IPS-15b (cell line): Measurements from ENCODE around the gene CUX1.

Source experiments
- H3K27me3 ChIP-seq: one replicate; pipeline ENCODE4 v1.6.1; 2013; ENCODE audit warnings: low read length; ENCODE audit not compliant: control insufficient read depth, insufficient read depth
- H3K36me3 ChIP-seq: one replicate; pipeline ENCODE4 v1.6.1; 2013; ENCODE audit warnings: low read length; ENCODE audit not compliant: control insufficient read depth, insufficient read depth
- H3K4me1 ChIP-seq: one replicate; pipeline ENCODE4 v1.6.1; 2013; ENCODE audit warnings: mild to moderate bottlenecking, low read length; ENCODE audit not compliant: control insufficient read depth, insufficient read depth
- H3K4me3 ChIP-seq: one replicate; pipeline ENCODE4 v1.5.1; 2013; ENCODE audit warnings: low read depth, low read length
- H3K9ac ChIP-seq: one replicate; pipeline ENCODE4 v1.6.1; 2013; ENCODE audit warnings: low read depth, mild to moderate bottlenecking, low read length
- H3K9me3 ChIP-seq: one replicate; pipeline ENCODE4 v1.6.1; 2013; ENCODE audit warnings: mild to moderate bottlenecking, low read length; ENCODE audit not compliant: control insufficient read depth, insufficient read depth

Gene CUX1

DNA sequence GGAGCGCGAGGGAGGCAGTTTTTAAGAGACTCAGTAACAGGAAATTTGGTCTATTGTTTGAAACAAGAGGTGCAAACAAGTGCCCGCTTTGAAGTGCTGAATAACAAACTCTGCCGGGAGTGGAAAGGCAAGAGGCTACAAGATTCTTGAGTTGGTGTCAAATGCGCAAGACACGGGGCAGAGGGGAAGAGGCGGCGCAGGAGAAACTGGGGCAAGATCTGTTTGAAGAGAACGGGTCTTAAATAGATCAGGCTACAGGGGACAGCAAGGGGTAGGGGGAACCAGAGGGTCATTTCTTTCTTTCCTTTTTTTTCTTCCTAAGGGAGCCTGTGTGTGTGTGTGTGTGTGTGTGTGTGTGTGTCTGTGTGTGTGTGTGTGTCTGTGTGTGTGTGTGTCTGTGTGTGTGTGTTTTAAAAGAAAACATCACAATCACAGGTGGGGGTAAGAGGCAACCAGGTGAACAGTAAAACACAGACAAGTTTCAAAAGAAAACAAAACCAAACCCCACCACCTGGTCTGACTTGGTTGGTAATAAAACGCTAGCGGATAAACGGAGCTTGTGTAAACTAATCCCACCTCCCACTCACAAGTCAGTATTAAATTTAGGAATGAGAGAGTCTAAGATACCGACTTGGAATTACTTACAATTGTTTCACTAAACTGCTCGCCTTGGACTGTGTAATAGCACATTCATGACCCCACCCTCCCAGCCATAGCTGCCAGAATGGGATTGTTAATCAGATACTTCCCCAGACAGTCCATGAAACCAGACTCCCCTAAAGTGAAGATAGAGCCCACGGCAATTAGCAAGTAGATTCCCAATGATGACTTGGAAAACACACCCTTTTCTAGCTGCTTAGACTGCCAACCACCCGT lies 13.1 kb upstream of the CUX1 start:
- peaks cover 5% of the 10 kb centered on the region for H3K4me1 ChIP-seq
- H3K36me3 ChIP-seq = no peaks in the 10 kb centered on the region
- H3K27me3 ChIP-seq = peaks cover 20% of the 10 kb centered on the region
- H3K4me3 ChIP-seq = peak overlapping the region; percentile 35
- H3K9ac ChIP-seq = no peak overlapping the region
- H3K9me3 ChIP-seq = no peaks in the 10 kb centered on the region

DNA sequence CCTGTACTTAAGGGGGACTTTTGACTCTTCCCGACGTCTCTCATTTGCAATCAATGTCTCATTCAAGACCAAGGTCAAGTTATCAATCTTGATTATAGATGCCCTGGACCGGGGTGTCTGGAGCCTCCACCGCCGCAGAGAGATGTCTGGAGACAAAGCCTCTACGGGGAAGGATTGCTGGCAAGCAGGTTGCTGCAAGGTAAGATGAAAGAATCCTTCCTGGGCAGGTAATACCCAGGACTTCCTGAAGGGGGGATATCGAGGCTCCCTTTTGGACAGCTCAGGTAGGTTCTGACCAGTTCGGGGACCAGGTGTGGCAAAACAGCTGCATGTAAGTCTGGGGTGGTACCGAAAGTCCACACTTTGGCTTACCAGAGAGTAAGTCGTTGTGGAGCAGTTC lies 12.5 kb upstream of the CUX1 start:
- H3K9ac ChIP-seq = no peak overlapping the region
- peak overlapping the region; percentile 15 for H3K4me3 ChIP-seq
- H3K27me3 ChIP-seq = peaks cover 20% of the 10 kb centered on the region
- H3K9me3 ChIP-seq = no peaks in the 10 kb centered on the region
- no peaks in the 10 kb centered on the region for H3K36me3 ChIP-seq
- H3K4me1 ChIP-seq = peaks cover 5% of the 10 kb centered on the region

DNA sequence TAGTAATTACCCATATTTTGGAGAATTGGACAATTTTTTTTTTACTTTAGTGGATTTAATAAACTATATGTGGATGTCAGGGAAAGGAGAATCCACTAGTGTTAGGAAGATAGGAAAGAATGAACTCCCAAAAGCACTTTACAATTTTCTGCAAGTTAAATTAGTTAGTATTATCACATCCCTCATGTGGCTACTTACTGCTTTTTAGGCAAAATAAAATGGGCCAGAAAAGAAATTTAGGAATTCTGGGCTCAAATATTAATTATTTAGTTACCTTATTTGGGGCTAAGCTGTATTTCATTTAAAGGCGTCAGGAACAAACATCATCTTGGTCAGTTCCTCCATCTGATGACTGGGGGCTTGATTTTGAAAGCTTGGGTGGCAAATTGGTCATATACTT lies 4.8 kb upstream of the CUX1 start:
- Histone ChIP-seq H3K4me1 (peaks cover 6% of the 10 kb centered on the region), H3K27me3 (peaks cover 14% of the 10 kb centered on the region), H3K4me3 (no peak overlapping the region), H3K9me3 (no peaks in the 10 kb centered on the region), H3K36me3 (no peaks in the 10 kb centered on the region), H3K9ac (no peak overlapping the region)

DNA sequence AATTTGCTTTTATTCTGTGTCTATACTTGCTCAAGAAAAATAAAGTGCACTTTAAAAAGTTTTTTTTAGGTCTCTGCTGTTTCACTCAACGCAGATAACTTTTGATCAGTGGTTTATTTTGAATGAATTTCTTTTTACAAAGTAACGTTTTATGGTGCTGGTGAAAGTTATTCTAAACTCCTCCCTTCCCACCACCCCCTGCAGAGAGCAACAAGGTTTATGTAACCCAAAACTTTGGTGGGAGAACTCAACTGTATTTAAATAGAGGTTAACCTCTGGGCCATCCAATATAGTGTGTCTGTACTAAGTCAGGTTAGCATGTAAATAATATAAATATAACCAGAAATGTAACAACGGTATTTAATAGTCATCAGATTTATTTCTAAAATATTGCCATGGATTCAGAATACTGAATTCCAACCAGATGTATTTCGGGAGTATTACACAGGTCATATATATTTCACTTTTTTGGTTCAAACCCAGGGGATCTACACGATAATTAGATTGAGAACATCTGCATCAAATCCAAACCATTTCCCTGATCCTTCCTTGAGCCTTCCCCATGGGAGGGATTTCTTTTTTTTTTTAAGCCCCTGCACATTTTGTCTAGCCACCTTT lies 3.9 kb upstream of the CUX1 start:
- peaks cover 14% of the 10 kb centered on the region for H3K27me3 ChIP-seq
- H3K4me1 ChIP-seq = peaks cover 7% of the 10 kb centered on the region
- no peaks in the 10 kb centered on the region for H3K36me3 ChIP-seq
- H3K4me3 ChIP-seq = no peak overlapping the region
- H3K9ac ChIP-seq = no peak overlapping the region
- no peaks in the 10 kb centered on the region for H3K9me3 ChIP-seq

DNA sequence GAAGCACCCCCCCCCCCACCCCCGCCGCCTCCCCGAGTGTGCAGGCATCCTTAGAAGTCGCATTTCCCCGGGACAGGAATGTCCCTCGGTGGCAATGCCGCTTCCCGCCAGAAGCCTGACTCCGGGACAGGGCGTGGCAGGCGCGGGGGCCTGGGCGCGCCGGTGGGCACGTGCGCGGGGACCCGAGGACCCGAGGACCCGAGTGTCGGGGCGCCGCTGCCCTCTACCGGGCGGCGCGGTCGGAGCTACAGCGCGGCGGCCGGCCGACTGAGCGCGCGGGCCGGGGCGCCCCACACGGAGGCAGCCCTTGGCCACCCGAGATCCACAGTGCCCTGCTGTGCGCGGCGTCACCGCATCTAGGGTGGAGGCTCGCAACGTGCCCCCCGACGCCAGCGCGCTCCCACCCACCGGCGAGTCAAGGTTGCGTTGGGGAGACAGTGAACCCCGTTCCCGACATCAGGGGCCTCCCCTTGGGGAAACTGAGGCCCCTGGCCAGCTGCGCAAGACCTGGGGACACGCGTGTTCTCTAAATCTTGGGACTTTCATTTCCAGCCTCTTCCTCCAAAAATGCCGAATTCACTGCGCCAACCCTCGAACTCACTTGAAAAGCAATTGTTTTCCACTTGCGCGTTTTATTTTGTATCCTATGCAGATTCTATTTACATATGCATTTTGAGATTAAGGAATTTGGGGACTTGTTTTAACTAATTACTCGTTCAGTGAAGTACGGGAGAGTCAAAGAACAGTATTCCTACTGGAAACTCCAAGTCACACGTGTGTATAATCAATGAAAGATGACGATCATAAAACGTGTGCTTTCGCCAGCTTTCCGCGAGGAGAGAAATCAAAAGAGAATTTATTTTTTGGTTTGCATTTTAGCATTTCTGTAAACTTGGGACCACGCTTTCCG lies 3.1 kb upstream of the CUX1 start:
- Histone ChIP-seq H3K9me3 (no peaks in the 10 kb centered on the region), H3K27me3 (peaks cover 14% of the 10 kb centered on the region), H3K4me1 (peaks cover 8% of the 10 kb centered on the region), H3K9ac (peak overlapping the region; percentile 39), H3K4me3 (peak overlapping the region; percentile 53), H3K36me3 (no peaks in the 10 kb centered on the region)

DNA sequence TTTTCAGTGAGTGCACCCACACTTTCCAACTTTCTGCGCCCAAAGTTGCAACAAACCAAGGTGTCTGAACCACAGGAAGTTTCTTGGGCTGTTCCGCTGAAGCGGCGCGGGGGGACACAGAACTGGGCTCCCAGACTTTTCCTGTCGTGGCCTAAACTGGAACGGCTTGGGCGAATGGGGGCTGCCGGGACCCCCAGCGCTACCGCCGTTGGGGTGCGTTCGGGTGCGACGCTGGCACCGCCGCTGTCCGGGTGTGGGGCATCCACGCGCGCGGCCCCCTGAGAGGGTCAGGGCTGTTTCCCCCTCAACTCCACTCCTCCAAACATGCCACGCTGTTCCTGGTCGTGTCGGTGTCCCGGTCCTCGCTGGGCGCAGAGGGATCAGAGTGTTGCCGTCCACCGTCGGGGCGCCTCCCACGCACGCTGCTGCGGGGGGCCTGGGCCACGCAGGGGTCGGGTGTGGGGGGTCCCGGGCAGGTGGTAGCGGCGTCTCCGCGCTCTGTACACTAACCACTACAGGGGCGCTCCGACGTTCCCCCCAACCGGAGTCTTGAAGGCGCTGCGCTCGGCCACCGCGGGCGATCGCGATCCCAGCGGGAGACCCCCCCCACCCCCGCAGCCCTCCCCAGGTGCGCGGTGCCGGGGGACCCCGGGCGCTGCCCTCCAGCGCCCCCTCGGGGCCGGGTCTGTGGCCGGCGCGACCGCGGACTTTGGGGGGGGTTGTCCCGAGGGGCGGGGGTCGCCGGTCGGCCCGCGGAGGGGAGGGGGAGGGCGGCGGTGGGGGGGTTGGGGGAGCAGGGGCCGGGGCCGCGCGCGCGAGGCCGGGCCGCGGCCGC lies 2.2 kb upstream of the CUX1 start:
- Histone ChIP-seq H3K27me3 (peaks cover 14% of the 10 kb centered on the region), H3K4me1 (peaks cover 15% of the 10 kb centered on the region), H3K9ac (no peak overlapping the region), H3K9me3 (no peaks in the 10 kb centered on the region), H3K36me3 (no peaks in the 10 kb centered on the region), H3K4me3 (peak overlapping the region; percentile 53)

DNA sequence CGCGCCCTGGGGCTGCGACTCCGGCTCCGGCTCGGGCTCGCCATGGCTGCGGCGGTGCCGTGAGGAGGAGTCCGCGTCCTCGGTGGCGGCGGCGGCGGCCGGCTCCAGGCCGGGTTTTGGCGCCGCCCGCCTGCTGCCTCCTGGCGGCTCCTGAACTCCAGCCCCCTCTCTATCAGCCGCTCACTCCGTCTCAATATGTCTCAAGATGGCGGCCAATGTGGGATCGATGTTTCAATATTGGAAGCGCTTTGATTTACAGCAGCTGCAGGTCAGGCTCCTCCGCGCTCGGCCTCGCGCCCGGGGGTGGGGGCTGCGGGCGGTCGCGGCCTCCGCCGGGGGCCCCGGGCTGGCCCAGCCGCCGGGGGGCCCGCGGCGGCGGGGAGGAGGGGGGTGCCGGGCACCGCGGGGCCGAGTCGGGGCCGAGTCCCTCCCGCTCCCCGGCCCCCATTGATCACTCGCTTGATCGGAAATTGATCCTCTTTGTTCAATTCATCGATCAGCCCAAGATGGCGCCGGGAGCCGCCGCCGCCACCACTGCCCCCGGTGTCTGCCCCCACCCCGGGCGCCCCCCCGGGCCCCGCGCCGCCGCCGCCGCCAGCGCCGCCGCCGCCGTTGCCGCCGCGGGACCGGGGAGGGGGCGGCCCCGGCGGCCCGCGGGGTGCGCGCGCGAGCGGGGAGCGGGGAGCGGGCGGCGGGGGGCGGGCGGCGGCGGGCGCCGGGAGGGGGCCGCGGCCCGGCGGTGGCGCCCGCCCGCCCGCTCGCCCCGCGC lies 1.4 kb upstream of the CUX1 start:
- no peak overlapping the region for H3K9ac ChIP-seq
- no peaks in the 10 kb centered on the region for H3K36me3 ChIP-seq
- peaks cover 22% of the 10 kb centered on the region for H3K4me1 ChIP-seq
- peaks cover 14% of the 10 kb centered on the region for H3K27me3 ChIP-seq
- H3K9me3 ChIP-seq = no peaks in the 10 kb centered on the region
- H3K4me3 ChIP-seq = peak overlapping the region; percentile 30

DNA sequence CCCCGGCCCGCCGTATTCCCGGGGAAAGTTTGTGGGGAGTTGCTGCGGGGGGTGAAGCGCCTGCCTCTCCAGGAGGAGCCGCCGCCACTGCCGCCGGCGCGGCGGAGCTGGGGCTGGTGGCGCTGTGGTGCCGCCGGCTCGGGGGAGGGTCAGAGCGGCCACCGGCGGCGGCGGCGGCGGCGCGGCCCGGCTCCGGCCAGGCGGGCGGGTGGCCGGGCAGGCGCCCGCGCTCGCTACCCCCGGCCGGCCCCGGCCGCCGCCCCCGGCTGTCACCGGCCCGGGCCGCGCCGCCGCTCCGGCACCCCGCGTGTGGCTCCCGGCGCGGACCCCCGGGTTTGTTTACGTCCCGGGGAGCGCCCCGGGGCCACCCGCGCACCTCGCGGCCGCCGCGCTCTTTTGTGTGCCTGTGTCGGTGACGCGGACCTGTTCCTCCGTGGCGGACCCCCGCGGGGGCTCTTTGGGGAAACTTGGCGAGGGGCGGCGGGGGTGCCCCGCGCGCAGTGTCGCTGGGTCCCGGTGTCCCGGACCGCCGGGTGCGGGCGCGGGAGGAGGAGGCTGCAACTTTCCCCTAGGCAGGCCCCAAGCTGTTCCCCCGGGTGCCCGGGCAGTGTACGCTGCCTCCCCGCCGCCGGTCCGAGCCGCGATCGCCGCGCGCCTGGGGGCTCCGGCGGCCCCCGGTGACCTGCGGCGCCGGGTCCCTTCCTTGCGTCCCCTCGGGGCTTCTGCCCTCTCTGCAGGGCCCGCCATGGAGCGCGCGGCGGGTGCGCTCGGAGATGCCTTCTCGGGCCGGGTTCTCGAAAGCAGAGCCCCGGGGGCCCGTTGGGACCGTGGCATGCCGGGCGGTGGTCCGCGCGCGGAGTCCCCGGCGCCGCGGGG lies 593 bp upstream of the CUX1 start:
- H3K27me3 ChIP-seq = peaks cover 14% of the 10 kb centered on the region
- peaks cover 22% of the 10 kb centered on the region for H3K4me1 ChIP-seq

DNA sequence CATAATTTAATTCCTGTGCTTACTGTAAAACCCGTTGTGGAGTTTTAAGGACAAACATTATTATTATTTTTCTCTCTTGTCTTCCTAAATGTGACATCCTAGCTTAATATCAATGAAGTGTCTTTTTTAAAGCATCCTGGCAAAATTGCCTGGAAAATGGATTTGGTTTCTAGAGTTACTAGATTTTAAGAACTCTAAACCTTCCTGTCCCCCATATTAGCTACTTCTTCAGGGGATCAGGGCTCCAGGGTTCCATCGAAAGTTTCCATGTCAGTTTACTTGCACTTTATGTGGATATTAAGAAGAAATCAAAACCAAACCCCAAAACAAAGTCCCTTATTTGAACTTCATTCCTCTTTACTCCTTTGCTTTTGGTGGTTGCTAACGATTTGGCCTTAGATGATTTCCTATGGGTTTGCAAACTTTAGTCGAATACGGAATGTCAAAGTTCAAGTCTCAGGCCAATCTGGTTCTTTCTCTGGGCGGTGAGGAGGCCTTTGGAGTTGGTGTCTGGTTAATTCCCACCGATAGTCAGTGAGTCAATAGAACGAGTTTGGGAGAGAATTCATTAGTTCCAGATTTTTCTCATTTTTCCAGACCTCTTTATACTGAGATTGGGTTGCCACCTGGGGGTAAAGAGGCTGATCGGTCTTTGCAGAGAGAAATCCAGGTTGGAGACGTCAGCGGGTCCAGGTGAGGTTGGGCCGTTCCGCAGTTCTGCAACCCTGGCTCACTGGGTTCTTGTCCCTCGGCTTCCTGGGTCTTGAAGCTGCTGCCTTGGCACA lies 1.1 kb downstream of the CUX1 start:
- Histone ChIP-seq H3K36me3 (no peaks in the 10 kb centered on the region), H3K9ac (no peak overlapping the region), H3K4me3 (peak overlapping the region; percentile 69), H3K9me3 (no peaks in the 10 kb centered on the region), H3K27me3 (peaks cover 9% of the 10 kb centered on the region), H3K4me1 (peaks cover 24% of the 10 kb centered on the region)

More for the DNA sequence above, 593 bp upstream of the CUX1 start:
- Histone ChIP-seq H3K9ac (no peak overlapping the region), H3K9me3 (no peaks in the 10 kb centered on the region), H3K4me3 (peak overlapping the region; percentile 69), H3K36me3 (no peaks in the 10 kb centered on the region)
